ENCODE data around the gene CYBA. TPM values are rescaled to one million over a fixed set of nuclear protein-coding genes. Genes with fewer than 3 reads are reported as not detected.

Gene CYBA
- polyA plus RNA-seq, 3 donors = 1,168 to 2,376 (median 2,092) TPM

DNA sequence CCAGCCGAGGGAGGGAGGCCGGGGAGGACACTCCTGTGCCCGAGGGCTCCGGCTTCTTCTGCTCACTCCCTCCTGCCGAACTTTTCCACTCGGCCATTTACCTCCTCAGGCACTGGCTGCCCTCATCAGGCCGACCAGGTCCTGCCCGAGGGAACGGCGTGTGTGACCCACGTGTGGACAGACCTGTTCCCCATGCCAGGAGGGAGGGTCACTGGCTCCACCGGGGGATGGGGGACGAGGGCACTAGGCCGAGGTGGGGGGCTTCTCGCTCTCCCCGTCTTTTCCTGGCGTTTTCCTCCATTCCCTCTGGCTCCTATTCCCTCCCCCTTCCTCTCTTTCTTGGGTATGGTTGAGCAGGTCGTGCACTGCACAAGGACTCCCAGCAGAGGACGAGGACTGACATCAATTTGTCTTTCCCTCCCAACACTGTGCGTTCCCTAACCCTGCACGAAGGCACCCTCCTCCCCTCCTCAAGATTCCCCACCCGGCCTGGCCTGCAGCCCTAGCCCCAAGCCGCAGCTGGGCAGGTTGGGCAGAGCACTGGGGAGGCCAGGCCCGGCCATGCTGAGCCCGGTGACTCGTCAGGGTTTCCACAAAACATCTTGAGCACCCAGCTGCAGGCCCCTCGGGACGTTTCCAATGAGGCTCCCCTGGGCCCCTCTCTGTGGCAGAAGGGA is 15.7 kb downstream of the CYBA start:
- H3K4me1 Mint-ChIP-seq = peaks cover 21% of the 10 kb centered on the region
- WGBS (ENCODE audit: insufficient coverage) = 35% methylated on average over 21 of the region's 28 CpGs
- no peak for DNase-seq

More for the DNA sequence above, 15.7 kb downstream of the CYBA start:
- Mint-ChIP-seq H3K4me3 (peak overlapping the region; percentile 73 to 85), H3K36me3 (peaks cover 20 to 31% of the 10 kb centered on the region in 2 donors), H3K27ac (peak overlapping the region in 2 of 7 donors; percentile 36 to 57), H3K27me3 (ENCODE audit: low read depth in 3 of 3) (peaks cover 39 to 64% (median 47%) of the 10 kb centered on the region in 3 donors), H3K9me3 (peaks cover 0 to 10% (median 6%) of the 10 kb centered on the region in 7 donors)
- H4K20me1 ChIP-seq (ENCODE audit: insufficient read depth, low read length) = peaks cover 38% of the 10 kb centered on the region
- H2AFZ ChIP-seq (ENCODE audit: insufficient read depth, low read depth, low read length, poor library complexity, severe bottlenecking) = peak overlapping the region; percentile 67
- intact Hi-C loops (cut with micrococcal nuclease) = loop anchor here in 1 of 2 donors (10.0 kb wide), 1 partner anchor 50 kb away; the partner anchor contains the start of gene SNAI3
- H3K4me1 ChIP-seq (ENCODE audit: control insufficient read depth in 1 of 2, insufficient read depth in 2 of 2, low read length in 2 of 2) = peaks cover 21 to 26% of the 10 kb centered on the region in 2 donors
- H3K27ac ChIP-seq (ENCODE audit: low read depth in 1 of 2, low read length in 2 of 2) = no peak overlapping the region
- H3K79me2 ChIP-seq (ENCODE audit: insufficient read depth, low read length) = no peaks in the 10 kb centered on the region
- TF ChIP-seq, protein P1, sequence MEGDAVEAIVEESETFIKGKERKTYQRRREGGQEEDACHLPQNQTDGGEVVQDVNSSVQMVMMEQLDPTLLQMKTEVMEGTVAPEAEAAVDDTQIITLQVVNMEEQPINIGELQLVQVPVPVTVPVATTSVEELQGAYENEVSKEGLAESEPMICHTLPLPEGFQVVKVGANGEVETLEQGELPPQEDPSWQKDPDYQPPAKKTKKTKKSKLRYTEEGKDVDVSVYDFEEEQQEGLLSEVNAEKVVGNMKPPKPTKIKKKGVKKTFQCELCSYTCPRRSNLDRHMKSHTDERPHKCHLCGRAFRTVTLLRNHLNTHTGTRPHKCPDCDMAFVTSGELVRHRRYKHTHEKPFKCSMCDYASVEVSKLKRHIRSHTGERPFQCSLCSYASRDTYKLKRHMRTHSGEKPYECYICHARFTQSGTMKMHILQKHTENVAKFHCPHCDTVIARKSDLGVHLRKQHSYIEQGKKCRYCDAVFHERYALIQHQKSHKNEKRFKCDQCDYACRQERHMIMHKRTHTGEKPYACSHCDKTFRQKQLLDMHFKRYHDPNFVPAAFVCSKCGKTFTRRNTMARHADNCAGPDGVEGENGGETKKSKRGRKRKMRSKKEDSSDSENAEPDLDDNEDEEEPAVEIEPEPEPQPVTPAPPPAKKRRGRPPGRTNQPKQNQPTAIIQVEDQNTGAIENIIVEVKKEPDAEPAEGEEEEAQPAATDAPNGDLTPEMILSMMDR (IDR thresholded peaks at IDR 0.05) = no peak
- peak overlapping the region; percentile 65 for H3K9ac ChIP-seq (ENCODE audit: insufficient read depth, low read length, poor library complexity, severe bottlenecking)
- H3K27me3 ChIP-seq (ENCODE audit: control insufficient read depth in 2 of 2, insufficient read depth in 2 of 2, low read length in 2 of 2) = peaks cover 16 to 49% of the 10 kb centered on the region in 2 donors
- H3K4me2 ChIP-seq (replicated peaks; ENCODE audit: extremely low read depth, low read length, poor library complexity, severe bottlenecking) = peak overlapping the region; percentile 79
- H3K9me3 ChIP-seq (replicated peaks in 1 of 2; ENCODE audit: control insufficient read depth in 1 of 2, insufficient read depth in 1 of 2, low read length in 2 of 2) = peaks cover 0 to 5% of the 10 kb centered on the region in 2 donors
- H3K36me3 ChIP-seq (replicated peaks in 1 of 2; ENCODE audit: control insufficient read depth in 1 of 2, insufficient read depth in 2 of 2, low read length in 2 of 2) = peaks cover 22 to 24% of the 10 kb centered on the region in 2 donors
- peak overlapping the region; percentile 40 to 77 (median 44) for H3K4me3 ChIP-seq (replicated peaks in 1 of 3; ENCODE audit: low read depth in 2 of 3, low read length in 3 of 3)

Data from CD14-positive monocyte (primary cell).